GM12878 (cell line): ENCODE measurements around the gene GRB10. TPM values are rescaled to one million over a fixed set of nuclear protein-coding genes. Genes with fewer than 3 reads are reported as not detected.

Experiments used
- ATAC-seq: fragments of 200-7000 bp; cut with Tn5 transposase; 3 replicates; pipeline ENCODE4 v1.9.1; 2020; ENCODE audit warnings: mild to moderate bottlenecking, moderate library complexity
- BruUV-seq: library from RNA; stranded (reverse); fragments of 400-500 nt; replicated peaks from 2 replicates; lab custom pipeline; 2021; lab: Mats Ljungman, UMichigan
- CTCF ChIA-PET: fragments of 300-600 bp; sonication (Branson Sonifier 250); formaldehyde crosslinking; extraction: SDS; loops from one replicate; lab custom pipeline; 2021; ENCODE audit warnings: inconsistent platforms; lab: Yijun Ruan, JAX
- POLR2A ChIA-PET: fragments of 350-600 bp; formaldehyde crosslinking; extraction: SDS; loops from one replicate; lab custom pipeline; 2021; ENCODE audit warnings: inconsistent platforms; lab: Charles Lee
- RAD21 ChIA-PET: fragments of 300-600 bp; sonication (Branson Sonifier 250); formaldehyde crosslinking; loops from one replicate; lab custom pipeline; 2023; ENCODE audit warnings: antibody characterized with exemption; ENCODE audit not compliant: unreplicated experiment; lab: Charles Lee
- SMC1A ChIA-PET: fragments of 300-600 bp; sonication (Branson Sonifier 250); formaldehyde crosslinking; loops from one replicate; lab custom pipeline; 2023; ENCODE audit not compliant: unreplicated experiment, uncharacterized antibody; lab: Charles Lee
- DNase-seq: peaks from one replicate; pipeline ENCODE4 v3.0.0-alpha.2; 2011; ENCODE audit warnings: low read depth, low spot score
- FAIRE-seq: peaks from 3 replicates; lab custom pipeline; 2011; peaks lifted over from hg19 to GRCh38; lab: Jason Lieb, UNC
- H2AFZ ChIP-seq: 2 replicates; pipeline ENCODE4 v1.6.0; 2011; ENCODE audit warnings: low read depth, low read length, control low read depth; ENCODE audit not compliant: control insufficient read depth
- H3K27ac ChIP-seq: 2 replicates; pipeline ENCODE4 v1.5.1; 2011; ENCODE audit warnings: control low read depth; ENCODE audit not compliant: control insufficient read depth, insufficient read depth
- H3K27me3 ChIP-seq, 2 experiments: replicated peaks in 1 of 2; 2 replicates each; pipeline versions ENCODE4 v1.6.0 to v1.6.1; 2011; ENCODE audit warnings: low read length in 1 of 2; ENCODE audit not compliant: control insufficient read depth in 2 of 2, insufficient read depth in 2 of 2
- H3K36me3 ChIP-seq, 2 experiments: 2 replicates each; pipeline ENCODE4 v1.5.1; 2011; ENCODE audit warnings: low read length in 1 of 2; ENCODE audit not compliant: control insufficient read depth in 2 of 2, insufficient read depth in 2 of 2
- H3K4me1 ChIP-seq: 2 replicates; pipeline ENCODE4 v1.6.1; 2011; ENCODE audit warnings: mild to moderate bottlenecking, low read length, moderate library complexity, mixed read lengths; ENCODE audit not compliant: control insufficient read depth, insufficient read depth
- H3K4me2 ChIP-seq: 2 replicates; pipeline ENCODE4 v1.6.0; 2011; ENCODE audit warnings: control low read depth; ENCODE audit not compliant: control insufficient read depth, insufficient read depth
- H3K4me3 ChIP-seq: fragments of 200-600 bp; sonication (generic); 2 replicates; pipeline ENCODE4 v1.5.1; 2016
- H3K79me2 ChIP-seq: 2 replicates; pipeline ENCODE4 v1.6.0; 2011; ENCODE audit warnings: low read length; ENCODE audit not compliant: control insufficient read depth, insufficient read depth
- H3K9ac ChIP-seq: 2 replicates; pipeline ENCODE4 v1.8.0; 2011; ENCODE audit warnings: low read length, control low read depth, mixed read lengths; ENCODE audit not compliant: control insufficient read depth, insufficient read depth
- H3K9me3 ChIP-seq: replicated peaks from 3 replicates; pipeline ENCODE4 v1.5.1; 2011; ENCODE audit warnings: mild to moderate bottlenecking, low read length; ENCODE audit not compliant: control insufficient read depth, insufficient read depth
- H4K20me1 ChIP-seq: 2 replicates; pipeline ENCODE4 v1.6.0; 2011; ENCODE audit not compliant: control insufficient read depth, insufficient read depth
- NFXL1 ChIP-seq: fragments of 450-650 bp; IDR thresholded peaks from 2 replicates; pipeline ENCODE4 v1.6.1; 2017; ENCODE audit warnings: antibody characterized with exemption, mild to moderate bottlenecking, borderline replicate concordance
- PKNOX1 ChIP-seq: fragments of 450-650 bp; IDR thresholded peaks from 2 replicates; pipeline ENCODE4 v1.6.1; 2016; ENCODE audit warnings: mild to moderate bottlenecking
- RB1 ChIP-seq: fragments of 450-650 bp; formaldehyde crosslinking; IDR thresholded peaks from 2 replicates; pipeline ENCODE4 v1.6.1; 2017; ENCODE audit warnings: mild to moderate bottlenecking, borderline replicate concordance
- REST ChIP-seq: IDR thresholded peaks from 2 replicates; pipeline ENCODE4 v1.6.1; 2012; ENCODE audit warnings: mild to moderate bottlenecking, low read depth, low read length
- SPI1 ChIP-seq: IDR thresholded peaks from 2 replicates; pipeline ENCODE4 v1.6.1; 2011; ENCODE audit warnings: low read depth, mild to moderate bottlenecking, low read length, moderate library complexity, borderline replicate concordance; ENCODE audit not compliant: insufficient read depth
- TCF7 ChIP-seq: IDR thresholded peaks from 2 replicates; pipeline ENCODE4 v1.6.1; 2014; ENCODE audit warnings: antibody characterized with exemption, borderline replicate concordance
- WGBS: methylation state at CpG from one replicate; pipeline ENCODE4 v1.1.6; 2016; ENCODE audit warnings: low lambda C conversion rate; ENCODE audit not compliant: insufficient replicate concordance, insufficient coverage; ENCODE audit errors: missing lambda C conversion rate; 5-methylcytosine and 5-hydroxymethylcytosine counted together
- in situ Hi-C: fragments of 300-500 bp; cut with MboI; formaldehyde crosslinking; loops from 9 replicates; pipeline ENCODE4 v1.14.3; 2018; ENCODE audit warnings: mixed read lengths
- intact Hi-C: fragments of 100-400 bp; cut with micrococcal nuclease; formaldehyde crosslinking; loops from one replicate; pipeline ENCODE4 v1.14.2; 2022; ENCODE audit not compliant: unreplicated experiment
- polyA plus RNA-seq, 11 experiments: library from polyadenylated mRNA; depleted of rRNA in 4 of 11; unstranded in 6 of 11; stranded (reverse) in 5 of 11; fragments of >200 nt; fragmentation: Nextera tagmentation in 4 of 11; fragmentation: Illumina TruSeq in 1 of 11; extraction: Ambion mirVana in 4 of 11; extraction: Trizol in 1 of 11; gene quantifications; 1 replicate in 1 of 11; 2 replicates in 10 of 11; pipeline versions ENCODE4 v1.2.1 to v1.2.3, GENCODE V29; 2011 to 2016; ENCODE audit warnings: inconsistent platforms in 2 of 11, missing spikeins in 2 of 11, low read depth in 1 of 11
- total RNA-seq, 4 experiments: library from RNA; depleted of rRNA in 3 of 4; stranded (reverse); fragments of >200 nt in 3 of 4; fragmentation: Illumina TruSeq in 1 of 4; extraction: Trizol in 1 of 4; gene quantifications; 2 replicates each; pipeline versions ENCODE4 v1.2.1 to v1.2.3, GENCODE V29; 2013 to 2021

Gene GRB10
- total and polyA plus RNA-seq, 10 of the 15 experiments (the other 5 are each of a cell fraction or from before 2014, with no cell fraction given), result 0.04 to 0.33 TPM; not detected in 8

GRCh38 chr7:50671386-50671785 is 111.3 kb downstream of the GRB10 start (continued):
- no peak for TF ChIP-seq NFXL1
- no peak for TF ChIP-seq REST
- TF ChIP-seq PKNOX1, result no peak
- TF ChIP-seq TCF7, result no peak
- no peak for TF ChIP-seq RB1
- TF ChIP-seq, all 136 proteins: peak for 0

- Histone ChIP-seq H3K9me3 (no peaks in the 10 kb centered on the region; the same call in 2 of the 3 replicates), H3K27me3 (peaks cover 1 to 3% of the 10 kb centered on the region in 2 experiments; a peak in 3 of 4 replicates), H3K4me2 (no peak overlapping the region), H3K27ac (no peak overlapping the region), H3K79me2 (no peaks in the 10 kb centered on the region), H3K4me3 (no peak overlapping the region), H2AFZ (no peak overlapping the region), H3K4me1 (peaks cover 10% of the 10 kb centered on the region), H4K20me1 (no peaks in the 10 kb centered on the region), H3K9ac (no peak overlapping the region), H3K36me3 (no peaks in the 10 kb centered on the region)
- SMC1A ChIA-PET, result no interaction called here
- in situ Hi-C loops (loop anchor here (10.0 kb wide), 1 partner anchor 575 kb away; the partner anchor contains the start of gene ZPBP), intact Hi-C loops (no loop called here)
- BruUV-seq, result no TSS peak
- DNase-seq, result no peak
- POLR2A ChIA-PET, result no interaction called here
- CTCF ChIA-PET, result no interaction called here
- no peak for FAIRE-seq
- whole genome bisulfite sequencing, result 16% methylated on average over 3 of the region's 3 CpGs
- RAD21 ChIA-PET, result no interaction called here
- no peak for ATAC-seq
- TF ChIP-seq SPI1, result no peak
Observed at GRCh38 chr7:50669890-50670289, 112.8 kb downstream of the GRB10 start.
